H1 (cell line): ENCODE measurements around the gene SPANXD. TPM values are rescaled to one million over a fixed set of nuclear protein-coding genes. Genes with fewer than 3 reads are reported as not detected.

ENCODE experiments used
- CTCF ChIA-PET: fragments of 300-600 bp; sonication (Branson Sonifier 250); formaldehyde crosslinking; loops from one replicate; lab custom pipeline; 2021; ENCODE audit not compliant: partially characterized antibody; lab: Charles Lee
- POLR2A ChIA-PET: fragments of 300-600 bp; sonication (Branson Sonifier 250); formaldehyde crosslinking; loops from one replicate; lab custom pipeline; 2021; ENCODE audit warnings: inconsistent platforms; ENCODE audit not compliant: partially characterized antibody; lab: Charles Lee
- DNase-seq, 2 experiments: peaks; one replicate each; pipeline versions ENCODE4 v3.0.0 to v3.0.0-alpha.2; 2010 to 2022; ENCODE audit warnings: low spot score in 2 of 2, low read depth in 1 of 2, mixed read lengths in 1 of 2
- FAIRE-seq: peaks from 2 replicates; lab custom pipeline; 2011; peaks lifted over from hg19 to GRCh38; lab: Jason Lieb, UNC
- H2AFZ ChIP-seq: 2 replicates; pipeline ENCODE4 v1.8.1; 2012; ENCODE audit warnings: low read length, inconsistent platforms
- H2AK5ac ChIP-seq: 2 replicates; pipeline ENCODE4 v1.6.1; 2013; ENCODE audit warnings: low read depth, low read length
- H2BK120ac ChIP-seq: replicated peaks from 2 replicates; pipeline ENCODE3; 2013; ENCODE audit warnings: low read depth, low read length, inconsistent platforms
- H2BK12ac ChIP-seq: 2 replicates; pipeline ENCODE4 v1.6.1; 2013; ENCODE audit warnings: low read depth, low read length
- H2BK15ac ChIP-seq: 2 replicates; pipeline ENCODE4 v1.6.1; 2013; ENCODE audit warnings: low read length
- H2BK20ac ChIP-seq: 2 replicates; pipeline ENCODE4 v1.6.1; 2013; ENCODE audit warnings: low read length
- H2BK5ac ChIP-seq: 2 replicates; pipeline ENCODE4 v1.6.1; 2013; ENCODE audit warnings: low read depth, low read length
- H3K14ac ChIP-seq: 2 replicates; pipeline ENCODE4 v1.6.1; 2013; ENCODE audit warnings: inconsistent platforms; ENCODE audit not compliant: insufficient read length
- H3K18ac ChIP-seq: 2 replicates; pipeline ENCODE4 v1.6.1; 2013; ENCODE audit warnings: low read length; ENCODE audit errors: extremely low read depth
- H3K23ac ChIP-seq: 2 replicates; pipeline ENCODE4 v1.6.1; 2013; ENCODE audit warnings: inconsistent platforms; ENCODE audit not compliant: insufficient read length
- H3K23me2 ChIP-seq: 2 replicates; pipeline ENCODE4 v1.6.1; 2013; ENCODE audit warnings: low read depth, low read length
- H3K27ac ChIP-seq: 2 replicates; pipeline ENCODE4 v1.6.1; 2011; ENCODE audit warnings: low read depth, low read length, inconsistent platforms
- H3K27me3 ChIP-seq, 4 experiments: replicated peaks in 1 of 4; 1 replicate in 1 of 4; 2 replicates in 3 of 4; pipeline versions ENCODE4 v1.6.1 to v1.8.1; 2011 to 2013; ENCODE audit warnings: low read length in 3 of 4, mild to moderate bottlenecking in 3 of 4, inconsistent platforms in 2 of 4, mixed read lengths in 2 of 4, moderate library complexity in 1 of 4; ENCODE audit not compliant: control insufficient read depth in 3 of 4, insufficient read depth in 3 of 4; ENCODE audit errors: extremely low read depth in 1 of 4
- H3K36me3 ChIP-seq, 4 experiments: 2 replicates each; pipeline versions ENCODE4 v1.6.1 to v1.8.1; 2011 to 2013; ENCODE audit warnings: mild to moderate bottlenecking in 4 of 4, low read length in 3 of 4, moderate library complexity in 2 of 4, control low read depth in 1 of 4, inconsistent platforms in 1 of 4; ENCODE audit not compliant: insufficient read depth in 4 of 4, control insufficient read depth in 2 of 4
- H3K4ac ChIP-seq: replicated peaks from 2 replicates; pipeline ENCODE3; 2013; ENCODE audit warnings: low read length, low read depth, mixed read lengths, inconsistent platforms; ENCODE audit not compliant: insufficient read length
- H3K4me1 ChIP-seq, 4 experiments: replicated peaks in 1 of 4; 1 replicate in 1 of 4; 2 replicates in 3 of 4; pipeline versions ENCODE4 v1.6.1 to v1.8.1; 2011 to 2013; ENCODE audit warnings: low read length in 3 of 4, inconsistent platforms in 2 of 4, mixed read lengths in 1 of 4; ENCODE audit not compliant: insufficient read depth in 4 of 4, control insufficient read depth in 3 of 4
- H3K4me2 ChIP-seq, 2 experiments: 2 replicates each; pipeline versions ENCODE4 v1.6.1 to v1.8.1; 2011 to 2013; ENCODE audit warnings: low read depth in 2 of 2, low read length in 2 of 2, control low read depth in 1 of 2, inconsistent platforms in 1 of 2, mild to moderate bottlenecking in 1 of 2; ENCODE audit not compliant: insufficient read depth in 1 of 2
- H3K4me3 ChIP-seq, 4 experiments: fragments of 200-600, 300-600 bp in 1 of 4; sonication (generic), shearing (Covaris generic), sonication (Bioruptor Twin) in 1 of 4; 2 replicates each; pipeline versions ENCODE4 v1.5.1 to v1.8.1; 2011 to 2016; ENCODE audit warnings: low read length in 4 of 4, low read depth in 3 of 4, control low read depth in 2 of 4, inconsistent platforms in 2 of 4, mild to moderate bottlenecking in 2 of 4, mixed read lengths in 1 of 4, moderate library complexity in 1 of 4; ENCODE audit not compliant: insufficient read depth in 2 of 4; ENCODE audit errors: extremely low read depth in 1 of 4
- H3K56ac ChIP-seq: replicated peaks from 2 replicates; pipeline ENCODE3; 2013; ENCODE audit warnings: low read depth, mild to moderate bottlenecking, mixed read lengths, low read length, inconsistent platforms; ENCODE audit not compliant: insufficient read length
- H3K79me1 ChIP-seq: 2 replicates; pipeline ENCODE4 v1.6.1; 2013; ENCODE audit warnings: low read depth, low read length, control low read depth
- H3K79me2 ChIP-seq, 2 experiments: 2 replicates each; pipeline versions ENCODE4 v1.6.1 to v1.8.1; 2012 to 2013; ENCODE audit warnings: low read length in 2 of 2, mild to moderate bottlenecking in 2 of 2, inconsistent platforms in 1 of 2; ENCODE audit not compliant: insufficient read depth in 2 of 2, control insufficient read depth in 1 of 2
- H3K9ac ChIP-seq, 4 experiments: replicated peaks in 1 of 4; 1 replicate in 1 of 4; 2 replicates in 3 of 4; pipeline versions ENCODE4 v1.6.1 to v1.8.1; 2011 to 2013; ENCODE audit warnings: low read depth in 3 of 4, low read length in 3 of 4, control low read depth in 2 of 4, mild to moderate bottlenecking in 2 of 4, moderate library complexity in 2 of 4, inconsistent platforms in 1 of 4; ENCODE audit errors: extremely low read depth in 1 of 4
- H3K9me3 ChIP-seq, 2 experiments: 2 replicates each; pipeline versions ENCODE4 v1.6.1 to v1.8.1; 2012 to 2013; ENCODE audit warnings: mild to moderate bottlenecking in 2 of 2, moderate library complexity in 2 of 2, control low read depth in 1 of 2, inconsistent platforms in 1 of 2, low read depth in 1 of 2, low read length in 1 of 2, mixed read lengths in 1 of 2; ENCODE audit not compliant: insufficient read depth in 2 of 2
- H4K20me1 ChIP-seq, 2 experiments: replicated peaks in 1 of 2; 2 replicates each; pipeline versions ENCODE3 to v1.8.1; 2011 to 2013; ENCODE audit warnings: inconsistent platforms in 2 of 2, low read length in 2 of 2, mild to moderate bottlenecking in 1 of 2; ENCODE audit not compliant: insufficient read depth in 2 of 2, control insufficient read depth in 1 of 2
- H4K5ac ChIP-seq: 2 replicates; pipeline ENCODE4 v1.6.1; 2013; ENCODE audit warnings: low read length, low read depth, mixed read lengths, inconsistent platforms; ENCODE audit not compliant: insufficient read length
- H4K8ac ChIP-seq: 2 replicates; pipeline ENCODE4 v1.8.0; 2013; ENCODE audit warnings: mild to moderate bottlenecking, moderate library complexity, low read length, inconsistent platforms; ENCODE audit not compliant: insufficient read depth; ENCODE audit errors: extremely low read depth
- H4K91ac ChIP-seq: replicated peaks from 2 replicates; pipeline ENCODE3; 2013; ENCODE audit warnings: low read length, mixed read lengths, inconsistent platforms; ENCODE audit not compliant: insufficient read length
- CTCF ChIP-seq, 3 experiments: IDR thresholded peaks; 1 replicate in 2 of 3; 2 replicates in 1 of 3; pipeline versions ENCODE4 v1.5.1 to v1.6.1; 2011; ENCODE audit warnings: low read length in 3 of 3, mild to moderate bottlenecking in 3 of 3, inconsistent platforms in 2 of 3, low read depth in 1 of 3, moderate library complexity in 1 of 3; ENCODE audit not compliant: insufficient read depth in 1 of 3; ENCODE audit errors: control extremely low read depth in 1 of 3
- E2F6 ChIP-seq: IDR thresholded peaks from 2 replicates; pipeline ENCODE4 v1.6.1; 2012; ENCODE audit warnings: inconsistent platforms
- GABPA ChIP-seq: IDR thresholded peaks from 2 replicates; pipeline ENCODE4 v1.6.1; 2011; ENCODE audit warnings: mild to moderate bottlenecking, low read length, moderate library complexity, borderline replicate concordance; ENCODE audit not compliant: insufficient read depth
- RFX5 ChIP-seq: IDR thresholded peaks from 2 replicates; pipeline ENCODE4 v1.6.1; 2011; ENCODE audit warnings: low read depth, low read length, improper control_type of control experiment, borderline replicate concordance
- SIRT6 ChIP-seq: IDR thresholded peaks from one replicate; pipeline ENCODE4 v1.7.1; 2012; ENCODE audit warnings: low read length, inconsistent platforms
- TAF1 ChIP-seq: IDR thresholded peaks from 2 replicates; pipeline ENCODE4 v1.6.1; 2011; ENCODE audit warnings: mild to moderate bottlenecking, low read depth, low read length
- whole genome bisulfite sequencing, 2 experiments: shearing (Covaris generic) in 1 of 2; methylation state at CpG; one replicate each; pipeline versions ENCODE4 v1.1.6 to v1.1.7; 2013 to 2015; ENCODE audit warnings: low lambda C conversion rate in 2 of 2, mixed read lengths in 2 of 2, inconsistent platforms in 1 of 2, low coverage in 1 of 2, missing lambda C conversion rate in 1 of 2; ENCODE audit not compliant: insufficient replicate concordance in 2 of 2, insufficient coverage in 1 of 2, insufficient read length in 1 of 2; ENCODE audit errors: extremely low coverage in 1 of 2, missing lambda C conversion rate in 1 of 2; 5-methylcytosine and 5-hydroxymethylcytosine counted together
- polyA plus RNA-seq, 7 experiments: library from polyadenylated mRNA; depleted of rRNA in 3 of 7; stranded (reverse) in 5 of 7; unstranded in 2 of 7; fragments of >200 nt in 5 of 7; fragments of 200-250 nt in 2 of 7; gene quantifications; 1 replicate in 5 of 7; 2 replicates in 1 of 7; 4 replicates in 1 of 7; pipeline versions ENCODE4 v1.2.1 to v1.2.3, GENCODE V29; 2011 to 2013; ENCODE audit warnings: missing spikeins in 2 of 7, mixed read lengths in 2 of 7
- total RNA-seq: library from RNA; stranded (reverse); fragmentation: NEBNext Ultra II Directional; extraction: Animal tissue kit (Norgen Biotek cat#: 25700); gene quantifications from 2 replicates; pipeline ENCODE4 v1.2.1, GENCODE V29; 2021

Gene SPANXD
- total and polyA plus RNA-seq, 2 of the 8 experiments (the other 6 are each of a cell fraction or from before 2014, with no cell fraction given), result not detected

GRCh38 chrX:141662781-141663180, 35.8 kb downstream of the SPANXD start:
- Histone ChIP-seq H3K27ac (no peak overlapping the region), H3K9me3 (no peaks in the 10 kb centered on the region), H3K56ac (no peak overlapping the region), H2BK15ac (no peak overlapping the region), H2AFZ (no peak overlapping the region), H2BK120ac (no peak overlapping the region), H2BK5ac (no peak overlapping the region), H3K36me3 (no peaks in the 10 kb centered on the region), H4K20me1 (no peaks in the 10 kb centered on the region), H3K4me2 (no peak overlapping the region), H3K4ac (no peak overlapping the region), H3K18ac (no peak overlapping the region), H3K9ac (no peak overlapping the region), H3K79me1 (no peaks in the 10 kb centered on the region), H3K4me1 (no peaks in the 10 kb centered on the region), H4K5ac (no peak overlapping the region), H2BK12ac (no peak overlapping the region), H4K8ac (no peak overlapping the region), H2BK20ac (no peak overlapping the region), H4K91ac (no peak overlapping the region), H3K23me2 (no peaks in the 10 kb centered on the region), H3K27me3 (no peaks in the 10 kb centered on the region), H3K79me2 (no peaks in the 10 kb centered on the region), H3K4me3 (no peak overlapping the region), H3K14ac (no peak overlapping the region), H2AK5ac (no peak overlapping the region), H3K23ac (no peak overlapping the region)
- no peak for DNase-seq
- POLR2A ChIA-PET, result no interaction called here
- no peak for TF ChIP-seq GABPA
- TF ChIP-seq TAF1, result no peak
- TF ChIP-seq E2F6, result no peak
- TF ChIP-seq RFX5, result no peak
- no peak for TF ChIP-seq SIRT6
- TF ChIP-seq CTCF (IDR thresholded peaks at IDR 0.05; ENCODE audit: control extremely low read depth in 1 of 3, insufficient read depth in 1 of 3, low read depth in 1 of 3, low read length in 3 of 3), result no peak
- WGBS, 2 experiments, result 94% methylated on average over 6 of the region's 6 CpGs; no CpG with 5 or more reads in 1 of the 2 experiments
- CTCF ChIA-PET, result no interaction called here
- no peak for FAIRE-seq
